Retina (tissue), 1 donor: Measurements from ENCODE around the gene S1PR4.
"Not testable (repeated sequence)": the region's sequence is repeated elsewhere in the genome, so short reads cannot be mapped to it uniquely, and the experiment has no call there.

Source experiments
- DNase-seq: peaks from one replicate; pipeline ENCODE4 v3.0.0-alpha.2; 2016

The S1PR4 gene

GRCh38 chr19:3196064-3196932 is 17.7 kb downstream of the S1PR4 start:
- DNase-seq: no peak

GRCh38 chr19:3196933-3197205 is 18.3 kb downstream of the S1PR4 start:
- no peak for DNase-seq

GRCh38 chr19:3198901-3199700 is 20.5 kb downstream of the S1PR4 start:
- no peak for DNase-seq

- no peak for DNase-seq
Observed at GRCh38 chr19:3201072-3201700, 22.6 kb downstream of the S1PR4 start.

GRCh38 chr19:3201911-3202310 is 23.3 kb downstream of the S1PR4 start:
- DNase-seq: no peak

- DNase-seq: no peak
Observed at GRCh38 chr19:3202346-3202745, 23.8 kb downstream of the S1PR4 start.

GRCh38 chr19:3202895-3203294 is 24.3 kb downstream of the S1PR4 start:
- not testable (repeated sequence) for DNase-seq

GRCh38 chr19:3203805-3204645 is 25.5 kb downstream of the S1PR4 start:
- DNase-seq: no peak

GRCh38 chr19:3204646-3205275 is 26.2 kb downstream of the S1PR4 start:
- DNase-seq: no peak

- no peak for DNase-seq
Observed at GRCh38 chr19:3206216-3206953, 27.8 kb downstream of the S1PR4 start.

- DNase-seq: no peak
Observed at GRCh38 chr19:3207461-3208242, 29.1 kb downstream of the S1PR4 start.

- no peak for DNase-seq
Observed at GRCh38 chr19:3208317-3209207, 30.0 kb downstream of the S1PR4 start.

GRCh38 chr19:3210347-3211017 is 31.9 kb downstream of the S1PR4 start:
- peak; percentile 59 for DNase-seq

- no peak for DNase-seq
Observed at GRCh38 chr19:3211191-3211590, 32.6 kb downstream of the S1PR4 start.

GRCh38 chr19:3213159-3213558 is 34.6 kb downstream of the S1PR4 start:
- no peak for DNase-seq

- no peak for DNase-seq
Observed at GRCh38 chr19:3216874-3217273, 38.3 kb downstream of the S1PR4 start.

GRCh38 chr19:3220576-3220975 is 42.0 kb downstream of the S1PR4 start:
- no peak for DNase-seq

GRCh38 chr19:3221576-3221975 is 43.0 kb downstream of the S1PR4 start:
- DNase-seq: not testable (repeated sequence)

- DNase-seq: no peak
Observed at GRCh38 chr19:3222709-3223108, 44.1 kb downstream of the S1PR4 start.
